HepG2 (cell line): Measurements from ENCODE around the gene NCDN. TPM values are rescaled to one million over a fixed set of nuclear protein-coding genes. Genes with fewer than 3 reads are reported as not detected.

ENCODE experiments used
- ARNT ChIP-seq: fragments of 450-650 bp; IDR thresholded peaks from 2 replicates; pipeline ENCODE4 v1.6.1; 2017
- CBX5 ChIP-seq: sonication (generic); formaldehyde crosslinking; IDR thresholded peaks from 2 replicates; pipeline ENCODE4 v1.4.0; 2020; ENCODE audit warnings: missing genetic modification reagents, borderline replicate concordance
- DNMT1 ChIP-seq: sonication (generic); formaldehyde crosslinking; IDR thresholded peaks from 2 replicates; pipeline ENCODE4 v1.5.1; 2020; ENCODE audit warnings: mild to moderate bottlenecking, missing genetic modification reagents
- PRMT3 ChIP-seq: sonication (generic); formaldehyde crosslinking; IDR thresholded peaks from 2 replicates; pipeline ENCODE4 v1.8.1; 2022; ENCODE audit warnings: low read depth, mild to moderate bottlenecking, moderate library complexity, missing genetic modification reagents, borderline replicate concordance
- RFXAP ChIP-seq: sonication (generic); formaldehyde crosslinking; IDR thresholded peaks from 2 replicates; pipeline ENCODE4 v1.4.0; 2020; ENCODE audit warnings: missing genetic modification reagents, borderline replicate concordance
- ZNF121 ChIP-seq: sonication (generic); formaldehyde crosslinking; IDR thresholded peaks from 2 replicates; pipeline ENCODE4 v1.5.0; 2020; ENCODE audit warnings: mild to moderate bottlenecking, missing genetic modification reagents
- ZNF260 ChIP-seq: sonication (generic); formaldehyde crosslinking; IDR thresholded peaks from 2 replicates; pipeline ENCODE4 v1.4.0; 2020; ENCODE audit warnings: missing genetic modification reagents, low read depth, mild to moderate bottlenecking, borderline replicate concordance
- ZNF7 ChIP-seq: IDR thresholded peaks from 2 replicates; pipeline ENCODE4 v1.6.1; 2016; ENCODE audit warnings: missing biosample characterization, missing genetic modification reagents
- ZNF790 ChIP-seq: sonication (generic); formaldehyde crosslinking; IDR thresholded peaks from 2 replicates; pipeline ENCODE4 v1.8.0; 2022; ENCODE audit warnings: missing genetic modification reagents, mild to moderate bottlenecking, borderline replicate concordance
- ZNF891 ChIP-seq: sonication (generic); formaldehyde crosslinking; IDR thresholded peaks from 2 replicates; pipeline ENCODE4 v1.5.0; 2020; ENCODE audit warnings: mild to moderate bottlenecking, missing genetic modification reagents
- polyA plus RNA-seq, 8 experiments: library from polyadenylated mRNA; depleted of rRNA in 3 of 8; stranded (reverse) in 7 of 8; unstranded in 1 of 8; fragments of >200 nt; fragmentation: Illumina TruSeq in 4 of 8; extraction: Trizol in 4 of 8; gene quantifications; 2 replicates each; pipeline versions ENCODE4 v1.2.1 to v1.2.3, GENCODE V29; 2011 to 2016; ENCODE audit warnings: low read depth in 4 of 8, missing spikeins in 1 of 8, mixed read lengths in 1 of 8; ENCODE audit not compliant: insufficient read depth in 1 of 8
- total RNA-seq, 5 experiments: library from RNA; depleted of rRNA; stranded (reverse); fragments of >200 nt; fragmentation: Illumina TruSeq; extraction: Trizol; gene quantifications; 2 replicates each; pipeline ENCODE4 v1.2.3, GENCODE V29; 2016; ENCODE audit warnings: low read depth in 1 of 5
- TF ChIP-seq, protein P1 (sequence below): sonication (generic); formaldehyde crosslinking; conservative IDR thresholded peaks from 2 replicates; pipeline ENCODE4 v1.4.0; 2020; ENCODE audit warnings: missing genetic modification reagents
- TF ChIP-seq, protein P2 (sequence below): sonication (generic); formaldehyde crosslinking; IDR thresholded peaks from 2 replicates; pipeline ENCODE4 v1.4.0; 2020; ENCODE audit warnings: missing genetic modification reagents
- TF ChIP-seq, protein P3 (sequence below): sonication (generic); IDR thresholded peaks from 2 replicates; pipeline ENCODE4 v1.6.1; 2016; ENCODE audit warnings: low read depth, borderline replicate concordance
- TF ChIP-seq, protein P4 (sequence below): sonication (generic); formaldehyde crosslinking; IDR thresholded peaks from 2 replicates; pipeline ENCODE4 v1.5.0; 2020; ENCODE audit warnings: missing genetic modification reagents
- TF ChIP-seq, protein P5 (sequence below): IDR thresholded peaks from 2 replicates; pipeline ENCODE4 v1.6.1; 2016; ENCODE audit warnings: missing genetic modification reagents, missing compliant biosample characterization
- TF ChIP-seq, protein P6 (sequence below), 2 experiments: sonication (generic) in 1 of 2; formaldehyde crosslinking in 1 of 2; IDR thresholded peaks; 2 replicates each; pipeline versions ENCODE4 v1.4.0 to v1.6.1; 2016 to 2020; ENCODE audit warnings: borderline replicate concordance in 1 of 2, low read depth in 1 of 2, mild to moderate bottlenecking in 1 of 2, missing genetic modification reagents in 1 of 2
- TF ChIP-seq, protein P7 (sequence below): sonication (generic); formaldehyde crosslinking; IDR thresholded peaks from 2 replicates; pipeline ENCODE4 v1.9.0; 2021; ENCODE audit warnings: missing genetic modification reagents, mild to moderate bottlenecking, borderline replicate concordance

The NCDN gene
- total and polyA plus RNA-seq, 2 of the 13 experiments (the other 11 are each of a cell fraction or from before 2014, with no cell fraction given): 6.6 to 9.3 TPM

DNA sequence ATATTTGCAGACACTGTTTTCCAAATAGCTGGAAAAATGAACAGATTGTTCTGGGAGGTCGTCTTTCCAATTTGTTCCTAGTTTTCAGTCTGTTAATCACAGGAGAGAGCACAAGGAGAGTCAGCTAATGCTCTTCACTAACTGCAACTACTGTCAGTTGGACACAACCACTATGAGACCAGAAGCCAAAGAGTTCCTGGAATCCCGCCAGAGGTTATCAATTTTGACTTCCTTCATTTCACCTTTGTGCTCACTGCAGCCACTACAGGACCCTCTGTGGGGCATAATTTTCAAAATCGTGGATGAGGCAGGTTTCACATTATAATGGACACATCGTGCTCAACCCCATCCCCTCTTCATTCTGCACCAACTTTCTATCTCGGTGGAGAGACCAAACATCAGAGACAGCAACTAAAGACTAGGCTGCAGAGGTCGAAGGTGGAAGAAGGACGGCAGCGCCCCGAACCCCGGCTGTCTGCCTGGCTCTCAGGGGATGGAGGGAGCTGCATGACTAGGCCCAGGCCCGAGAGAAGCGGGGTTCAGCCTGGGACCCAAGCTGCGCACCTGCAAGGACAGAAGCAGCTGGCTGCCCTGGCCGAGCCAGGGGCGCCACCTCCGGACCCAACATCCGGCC, 998 bp upstream of the NCDN start (continued):
- TF ChIP-seq, protein P1, sequence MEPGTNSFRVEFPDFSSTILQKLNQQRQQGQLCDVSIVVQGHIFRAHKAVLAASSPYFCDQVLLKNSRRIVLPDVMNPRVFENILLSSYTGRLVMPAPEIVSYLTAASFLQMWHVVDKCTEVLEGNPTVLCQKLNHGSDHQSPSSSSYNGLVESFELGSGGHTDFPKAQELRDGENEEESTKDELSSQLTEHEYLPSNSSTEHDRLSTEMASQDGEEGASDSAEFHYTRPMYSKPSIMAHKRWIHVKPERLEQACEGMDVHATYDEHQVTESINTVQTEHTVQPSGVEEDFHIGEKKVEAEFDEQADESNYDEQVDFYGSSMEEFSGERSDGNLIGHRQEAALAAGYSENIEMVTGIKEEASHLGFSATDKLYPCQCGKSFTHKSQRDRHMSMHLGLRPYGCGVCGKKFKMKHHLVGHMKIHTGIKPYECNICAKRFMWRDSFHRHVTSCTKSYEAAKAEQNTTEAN: no peak
- TF ChIP-seq ZNF790 (CRISPR knock-in tag) (0 out of 2 replicates have a peak, but pooled peaks have one; percentile 7), PRMT3 (CRISPR knock-in tag) (no peak), RFXAP (peak; percentile 58; the same call in 1 of the 2 replicates), ARNT (no peak), ZNF121 (CRISPR knock-in tag) (no peak), CBX5 (CRISPR knock-in tag) (no peak), ZNF7 (CRISPR knock-in tag) (no peak), DNMT1 (CRISPR knock-in tag) (no peak), ZNF260 (0 out of 2 replicates have a peak, but pooled peaks have one; percentile 56), ZNF891 (CRISPR knock-in tag) (no peak)
- TF ChIP-seq, protein P2, sequence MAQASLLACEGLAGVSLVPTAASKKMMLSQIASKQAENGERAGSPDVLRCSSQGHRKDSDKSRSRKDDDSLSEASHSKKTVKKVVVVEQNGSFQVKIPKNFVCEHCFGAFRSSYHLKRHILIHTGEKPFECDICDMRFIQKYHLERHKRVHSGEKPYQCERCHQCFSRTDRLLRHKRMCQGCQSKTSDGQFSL (CRISPR knock-in tag): no peak
- TF ChIP-seq, protein P3, sequence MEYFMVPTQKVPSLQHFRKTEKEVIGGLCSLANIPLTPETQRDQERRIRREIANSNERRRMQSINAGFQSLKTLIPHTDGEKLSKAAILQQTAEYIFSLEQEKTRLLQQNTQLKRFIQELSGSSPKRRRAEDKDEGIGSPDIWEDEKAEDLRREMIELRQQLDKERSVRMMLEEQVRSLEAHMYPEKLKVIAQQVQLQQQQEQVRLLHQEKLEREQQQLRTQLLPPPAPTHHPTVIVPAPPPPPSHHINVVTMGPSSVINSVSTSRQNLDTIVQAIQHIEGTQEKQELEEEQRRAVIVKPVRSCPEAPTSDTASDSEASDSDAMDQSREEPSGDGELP: peak; percentile 65; the same call in 1 of the 2 replicates
- TF ChIP-seq, protein P4, sequence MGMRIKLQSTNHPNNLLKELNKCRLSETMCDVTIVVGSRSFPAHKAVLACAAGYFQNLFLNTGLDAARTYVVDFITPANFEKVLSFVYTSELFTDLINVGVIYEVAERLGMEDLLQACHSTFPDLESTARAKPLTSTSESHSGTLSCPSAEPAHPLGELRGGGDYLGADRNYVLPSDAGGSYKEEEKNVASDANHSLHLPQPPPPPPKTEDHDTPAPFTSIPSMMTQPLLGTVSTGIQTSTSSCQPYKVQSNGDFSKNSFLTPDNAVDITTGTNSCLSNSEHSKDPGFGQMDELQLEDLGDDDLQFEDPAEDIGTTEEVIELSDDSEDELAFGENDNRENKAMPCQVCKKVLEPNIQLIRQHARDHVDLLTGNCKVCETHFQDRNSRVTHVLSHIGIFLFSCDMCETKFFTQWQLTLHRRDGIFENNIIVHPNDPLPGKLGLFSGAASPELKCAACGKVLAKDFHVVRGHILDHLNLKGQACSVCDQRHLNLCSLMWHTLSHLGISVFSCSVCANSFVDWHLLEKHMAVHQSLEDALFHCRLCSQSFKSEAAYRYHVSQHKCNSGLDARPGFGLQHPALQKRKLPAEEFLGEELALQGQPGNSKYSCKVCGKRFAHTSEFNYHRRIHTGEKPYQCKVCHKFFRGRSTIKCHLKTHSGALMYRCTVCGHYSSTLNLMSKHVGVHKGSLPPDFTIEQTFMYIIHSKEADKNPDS: no peak
- TF ChIP-seq, protein P5, sequence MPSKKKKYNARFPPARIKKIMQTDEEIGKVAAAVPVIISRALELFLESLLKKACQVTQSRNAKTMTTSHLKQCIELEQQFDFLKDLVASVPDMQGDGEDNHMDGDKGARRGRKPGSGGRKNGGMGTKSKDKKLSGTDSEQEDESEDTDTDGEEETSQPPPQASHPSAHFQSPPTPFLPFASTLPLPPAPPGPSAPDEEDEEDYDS (CRISPR knock-in tag): 0 out of 2 replicates have a peak, but pooled peaks have one; percentile 3
- TF ChIP-seq, protein P6, sequence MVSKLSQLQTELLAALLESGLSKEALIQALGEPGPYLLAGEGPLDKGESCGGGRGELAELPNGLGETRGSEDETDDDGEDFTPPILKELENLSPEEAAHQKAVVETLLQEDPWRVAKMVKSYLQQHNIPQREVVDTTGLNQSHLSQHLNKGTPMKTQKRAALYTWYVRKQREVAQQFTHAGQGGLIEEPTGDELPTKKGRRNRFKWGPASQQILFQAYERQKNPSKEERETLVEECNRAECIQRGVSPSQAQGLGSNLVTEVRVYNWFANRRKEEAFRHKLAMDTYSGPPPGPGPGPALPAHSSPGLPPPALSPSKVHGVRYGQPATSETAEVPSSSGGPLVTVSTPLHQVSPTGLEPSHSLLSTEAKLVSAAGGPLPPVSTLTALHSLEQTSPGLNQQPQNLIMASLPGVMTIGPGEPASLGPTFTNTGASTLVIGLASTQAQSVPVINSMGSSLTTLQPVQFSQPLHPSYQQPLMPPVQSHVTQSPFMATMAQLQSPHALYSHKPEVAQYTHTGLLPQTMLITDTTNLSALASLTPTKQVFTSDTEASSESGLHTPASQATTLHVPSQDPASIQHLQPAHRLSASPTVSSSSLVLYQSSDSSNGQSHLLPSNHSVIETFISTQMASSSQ (IDR thresholded peaks at IDR 0.05; ENCODE audit: low read depth): peak; percentile 8; the same call in 1 of the 2 replicates
- TF ChIP-seq, protein P6 (CRISPR knock-in tag; IDR thresholded peaks at IDR 0.05; ENCODE audit: borderline replicate concordance): no peak
- TF ChIP-seq, protein P7, sequence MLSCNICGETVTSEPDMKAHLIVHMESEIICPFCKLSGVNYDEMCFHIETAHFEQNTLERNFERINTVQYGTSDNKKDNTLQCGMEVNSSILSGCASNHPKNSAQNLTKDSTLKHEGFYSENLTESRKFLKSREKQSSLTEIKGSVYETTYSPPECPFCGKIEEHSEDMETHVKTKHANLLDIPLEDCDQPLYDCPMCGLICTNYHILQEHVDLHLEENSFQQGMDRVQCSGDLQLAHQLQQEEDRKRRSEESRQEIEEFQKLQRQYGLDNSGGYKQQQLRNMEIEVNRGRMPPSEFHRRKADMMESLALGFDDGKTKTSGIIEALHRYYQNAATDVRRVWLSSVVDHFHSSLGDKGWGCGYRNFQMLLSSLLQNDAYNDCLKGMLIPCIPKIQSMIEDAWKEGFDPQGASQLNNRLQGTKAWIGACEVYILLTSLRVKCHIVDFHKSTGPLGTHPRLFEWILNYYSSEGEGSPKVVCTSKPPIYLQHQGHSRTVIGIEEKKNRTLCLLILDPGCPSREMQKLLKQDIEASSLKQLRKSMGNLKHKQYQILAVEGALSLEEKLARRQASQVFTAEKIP (CRISPR knock-in tag): no peak
